BLaER1 (cell line): ENCODE results near the gene CCSAP.

Experiments
- H3K27ac ChIP-seq: shearing (Covaris generic); formaldehyde crosslinking; 2 replicates; pipeline ENCODE4 v1.8.1; 2022
- H3K27me3 ChIP-seq: shearing (Covaris generic); formaldehyde crosslinking; 2 replicates; pipeline ENCODE4 v1.8.1; 2022
- H3K36me3 ChIP-seq: shearing (Covaris generic); formaldehyde crosslinking; 2 replicates; pipeline ENCODE4 v1.8.1; 2022
- H3K4me1 ChIP-seq: shearing (Covaris generic); formaldehyde crosslinking; 2 replicates; pipeline ENCODE4 v1.8.1; 2022
- H3K4me2 ChIP-seq: shearing (Covaris generic); formaldehyde crosslinking; 2 replicates; pipeline ENCODE4 v1.8.1; 2022
- H3K4me3 ChIP-seq: shearing (Covaris generic); formaldehyde crosslinking; 2 replicates; pipeline ENCODE4 v1.8.1; 2022
- H3K9ac ChIP-seq: shearing (Covaris generic); formaldehyde crosslinking; 2 replicates; pipeline ENCODE4 v1.8.1; 2022
- H3K9me3 ChIP-seq: shearing (Covaris generic); formaldehyde crosslinking; 2 replicates; pipeline ENCODE4 v1.8.1; 2022
- H4K20me1 ChIP-seq: shearing (Covaris generic); formaldehyde crosslinking; 2 replicates; pipeline ENCODE4 v1.8.1; 2022
- Cebpa-rat ChIP-seq: shearing (Covaris generic); IDR thresholded peaks from 2 replicates; pipeline ENCODE4 v1.8.1; 2022

The CCSAP gene

GRCh38 chr1:229344937-229345684, 2.3 kb upstream of the CCSAP start:
- H3K9ac ChIP-seq = no peak overlapping the region
- no peak overlapping the region for H3K27ac ChIP-seq
- no peaks in the 10 kb centered on the region for H3K36me3 ChIP-seq
- peaks cover 19% of the 10 kb centered on the region for H3K4me1 ChIP-seq
- H3K27me3 ChIP-seq = no peaks in the 10 kb centered on the region
- H4K20me1 ChIP-seq = peaks cover 8% of the 10 kb centered on the region; the same call in 1 of the 2 replicates
- no peaks in the 10 kb centered on the region for H3K9me3 ChIP-seq
- H3K4me3 ChIP-seq = no peak overlapping the region
- no peak for TF ChIP-seq Cebpa-rat
- no peak overlapping the region for H3K4me2 ChIP-seq

GRCh38 chr1:229344139-229344538, 1.3 kb upstream of the CCSAP start:
- Histone ChIP-seq H3K36me3 (no peaks in the 10 kb centered on the region), H3K4me2 (no peak overlapping the region; the same call in 1 of the 2 replicates), H4K20me1 (peaks cover 18% of the 10 kb centered on the region; the same call in 1 of the 2 replicates), H3K4me1 (peaks cover 29% of the 10 kb centered on the region), H3K27ac (no peak overlapping the region), H3K4me3 (no peak overlapping the region), H3K27me3 (no peaks in the 10 kb centered on the region), H3K9ac (no peak overlapping the region), H3K9me3 (no peaks in the 10 kb centered on the region)
- TF ChIP-seq Cebpa-rat = no peak

DNA sequence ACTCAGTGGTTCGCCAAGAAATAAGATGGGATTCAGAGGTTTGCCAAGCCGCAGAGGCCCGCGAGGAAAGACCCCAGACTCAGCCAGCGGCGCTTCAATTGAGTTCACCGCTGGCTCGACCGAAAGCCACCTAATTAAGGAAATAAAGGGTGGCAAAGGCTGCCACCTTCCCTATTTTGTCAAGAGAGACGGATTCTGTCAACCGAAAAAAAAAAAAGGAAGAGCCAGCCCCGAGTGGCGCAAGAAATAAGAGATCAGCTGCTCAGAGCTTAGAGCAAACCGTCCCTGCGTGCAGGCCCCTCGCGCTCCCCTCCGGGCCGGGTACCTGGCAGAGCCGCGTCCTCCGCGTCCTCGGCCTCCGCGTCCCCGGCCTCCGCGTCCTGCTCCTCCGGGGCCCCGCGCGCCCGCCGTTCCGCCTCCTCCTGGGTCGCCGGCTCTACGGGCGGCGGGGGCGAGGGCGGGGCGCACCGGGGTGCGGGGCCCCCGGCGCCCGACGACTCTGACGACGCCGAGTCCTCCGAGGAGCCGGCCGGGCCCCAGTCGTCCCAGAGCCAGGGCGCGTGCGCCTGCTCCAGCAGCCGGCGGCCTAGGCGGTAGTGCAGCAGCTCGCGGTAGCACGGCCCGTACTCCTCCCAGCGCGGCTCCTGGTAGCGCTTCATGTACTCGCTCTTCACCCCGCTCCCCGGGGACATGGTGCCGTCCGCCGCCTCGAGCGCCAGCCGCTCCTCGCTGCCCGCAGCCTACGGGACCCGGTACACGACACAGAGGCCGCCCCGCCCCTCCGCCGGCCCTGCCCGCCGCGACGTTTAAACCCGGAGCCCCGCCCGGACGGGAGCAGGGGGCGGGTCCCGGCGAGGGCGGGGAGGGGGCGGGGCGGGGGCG, 832 bp downstream of the CCSAP start:
- Histone ChIP-seq H3K27ac (peak overlapping the region; percentile 78), H3K4me1 (peaks cover 50% of the 10 kb centered on the region), H3K27me3 (no peaks in the 10 kb centered on the region), H4K20me1 (peaks cover 29% of the 10 kb centered on the region; the same call in 1 of the 2 replicates), H3K9me3 (no peaks in the 10 kb centered on the region), H3K36me3 (no peaks in the 10 kb centered on the region), H3K4me2 (peak overlapping the region; percentile 86), H3K4me3 (peak overlapping the region; percentile 87), H3K9ac (peak overlapping the region; percentile 82)
- TF ChIP-seq Cebpa-rat = no peak

DNA sequence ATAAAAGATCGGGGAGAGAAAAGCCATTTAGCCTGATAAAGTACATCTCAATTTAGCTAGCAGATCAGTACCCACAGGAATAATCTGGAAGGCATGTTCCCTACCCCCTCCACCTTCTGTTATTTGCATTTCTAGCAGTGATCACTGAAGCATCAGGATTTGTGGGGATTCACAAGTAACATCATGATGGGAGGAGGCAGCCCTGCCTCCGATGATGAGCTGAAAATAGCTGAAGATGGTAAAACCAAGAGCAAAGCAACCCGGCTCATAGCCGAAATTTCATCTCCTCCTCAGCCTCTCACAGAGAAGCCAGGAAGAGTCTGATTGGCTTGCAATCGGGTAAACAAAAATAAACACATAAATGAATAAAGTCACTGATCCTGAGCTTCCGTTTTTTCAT, 2.4 kb downstream of the CCSAP start:
- H3K9me3 ChIP-seq = peaks cover under 1% of the 10 kb centered on the region; the same call in 1 of the 2 replicates
- peaks cover 3% of the 10 kb centered on the region for H3K36me3 ChIP-seq
- H3K9ac ChIP-seq = peak overlapping the region; percentile 82; the same call in 1 of the 2 replicates
- peak overlapping the region; percentile 86 for H3K4me2 ChIP-seq
- H3K4me1 ChIP-seq = peaks cover 63% of the 10 kb centered on the region
- peak overlapping the region; percentile 87 for H3K4me3 ChIP-seq
- TF ChIP-seq Cebpa-rat = no peak
- peaks cover 44% of the 10 kb centered on the region for H4K20me1 ChIP-seq
- H3K27me3 ChIP-seq = no peaks in the 10 kb centered on the region
- H3K27ac ChIP-seq = no peak overlapping the region

GRCh38 chr1:229339520-229339919, 3.3 kb downstream of the CCSAP start:
- TF ChIP-seq Cebpa-rat = no peak
- H3K9me3 ChIP-seq = peaks cover 11% of the 10 kb centered on the region
- peak overlapping the region; percentile 86 for H3K4me2 ChIP-seq
- H3K36me3 ChIP-seq = peaks cover 12% of the 10 kb centered on the region
- H3K27me3 ChIP-seq = no peaks in the 10 kb centered on the region
- no peak overlapping the region for H3K9ac ChIP-seq
- peaks cover 63% of the 10 kb centered on the region for H3K4me1 ChIP-seq
- H4K20me1 ChIP-seq = peaks cover 49% of the 10 kb centered on the region
- H3K4me3 ChIP-seq = no peak overlapping the region
- H3K27ac ChIP-seq = no peak overlapping the region

- Histone ChIP-seq H4K20me1 (peaks cover 49% of the 10 kb centered on the region), H3K4me3 (no peak overlapping the region), H3K27ac (no peak overlapping the region), H3K36me3 (peaks cover 14% of the 10 kb centered on the region), H3K4me1 (peaks cover 63% of the 10 kb centered on the region), H3K9ac (no peak overlapping the region), H3K4me2 (peak overlapping the region; percentile 86), H3K9me3 (peaks cover 15% of the 10 kb centered on the region), H3K27me3 (no peaks in the 10 kb centered on the region)
- TF ChIP-seq Cebpa-rat = no peak
Measured at GRCh38 chr1:229339086-229339485, 3.8 kb downstream of the CCSAP start.

GRCh38 chr1:229336345-229336744, 6.5 kb downstream of the CCSAP start:
- H3K4me2 ChIP-seq = peak overlapping the region; percentile 68
- H3K9ac ChIP-seq = peak overlapping the region; percentile 48; the same call in 1 of the 2 replicates
- H3K4me3 ChIP-seq = no peak overlapping the region
- H3K27me3 ChIP-seq = no peaks in the 10 kb centered on the region
- H3K4me1 ChIP-seq = peaks cover 53% of the 10 kb centered on the region
- H3K36me3 ChIP-seq = peaks cover 26% of the 10 kb centered on the region
- H3K9me3 ChIP-seq = peaks cover 23% of the 10 kb centered on the region
- peaks cover 58% of the 10 kb centered on the region for H4K20me1 ChIP-seq
- H3K27ac ChIP-seq = 0 out of 2 replicates have a peak overlapping the region, but pooled peaks have one; percentile 41
- no peak for TF ChIP-seq Cebpa-rat

GRCh38 chr1:229334716-229335115, 8.1 kb downstream of the CCSAP start:
- peaks cover 34% of the 10 kb centered on the region for H3K36me3 ChIP-seq

DNA sequence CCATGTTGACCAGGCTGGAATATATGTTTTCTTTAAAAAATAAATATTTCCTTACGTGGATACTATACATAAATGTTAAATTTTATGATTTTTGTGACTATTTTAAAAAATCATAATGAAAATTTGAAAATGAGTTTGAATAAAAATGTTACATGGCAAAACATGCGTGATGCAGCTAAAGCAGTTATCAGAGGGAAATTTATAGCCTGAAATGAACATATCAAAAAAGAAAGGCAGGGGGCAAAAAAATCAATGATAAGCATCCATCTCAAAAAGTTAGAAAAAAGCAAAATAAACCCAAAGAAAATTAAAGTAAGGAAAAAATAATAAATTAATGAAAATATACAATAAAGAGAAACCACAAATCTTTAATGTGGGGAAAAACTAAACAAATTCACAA, 8.6 kb downstream of the CCSAP start:
- peaks cover 23% of the 10 kb centered on the region for H3K9me3 ChIP-seq
- H3K4me1 ChIP-seq = peaks cover 35% of the 10 kb centered on the region
- no peak overlapping the region for H3K4me2 ChIP-seq
- H3K4me3 ChIP-seq = no peak overlapping the region
- no peaks in the 10 kb centered on the region for H3K27me3 ChIP-seq
- H3K9ac ChIP-seq = no peak overlapping the region
- H3K36me3 ChIP-seq = peaks cover 38% of the 10 kb centered on the region
- peaks cover 47% of the 10 kb centered on the region for H4K20me1 ChIP-seq
- TF ChIP-seq Cebpa-rat = no peak
- H3K27ac ChIP-seq = no peak overlapping the region

More at GRCh38 chr1:229334716-229335115, 8.1 kb downstream of the CCSAP start:
- no peak overlapping the region for H3K9ac ChIP-seq
- no peak overlapping the region for H3K27ac ChIP-seq
- H3K9me3 ChIP-seq = peaks cover 23% of the 10 kb centered on the region
- TF ChIP-seq Cebpa-rat = no peak
- H3K4me3 ChIP-seq = no peak overlapping the region
- peaks cover 51% of the 10 kb centered on the region for H4K20me1 ChIP-seq
- peaks cover 40% of the 10 kb centered on the region for H3K4me1 ChIP-seq
- H3K4me2 ChIP-seq = no peak overlapping the region
- no peaks in the 10 kb centered on the region for H3K27me3 ChIP-seq
